Astrocyte (in vitro differentiated cells and primary cell): ENCODE measurements around the gene TBX4. TPM values are rescaled to one million over a fixed set of nuclear protein-coding genes. Genes with fewer than 3 reads are reported as not detected.

Source experiments
- DNase-seq: peaks from one replicate; pipeline ENCODE4 v3.0.0-alpha.2; 2010; ENCODE audit warnings: low read depth
- FAIRE-seq: peaks from 2 replicates; lab custom pipeline; 2011; peaks lifted over from hg19 to GRCh38; lab: Jason Lieb, UNC
- H2AFZ ChIP-seq: 2 replicates; pipeline ENCODE4 v1.6.0; 2012; ENCODE audit warnings: low read depth, low read length, inconsistent platforms
- H3K27ac ChIP-seq: 2 replicates; pipeline ENCODE4 v1.5.1; 2011; ENCODE audit warnings: low read depth, low read length, inconsistent platforms
- H3K27me3 ChIP-seq: 2 replicates; pipeline ENCODE4 v1.6.0; 2011; ENCODE audit warnings: low read length, inconsistent platforms; ENCODE audit not compliant: insufficient read depth
- H3K36me3 ChIP-seq: 2 replicates; pipeline ENCODE4 v1.5.1; 2011; ENCODE audit warnings: low read length, inconsistent platforms; ENCODE audit not compliant: insufficient read depth
- H3K4me1 ChIP-seq: 2 replicates; pipeline ENCODE4 v1.5.1; 2011; ENCODE audit warnings: low read length, inconsistent platforms; ENCODE audit not compliant: insufficient read depth
- H3K4me2 ChIP-seq: 2 replicates; pipeline ENCODE4 v1.6.0; 2012; ENCODE audit warnings: low read length, inconsistent platforms
- H3K4me3 ChIP-seq: 2 replicates; pipeline ENCODE4 v1.5.1; 2011; ENCODE audit warnings: low read depth, mild to moderate bottlenecking, low read length, inconsistent platforms; ENCODE audit not compliant: insufficient read depth
- H3K79me2 ChIP-seq: 2 replicates; pipeline ENCODE4 v1.6.0; 2012; ENCODE audit warnings: mild to moderate bottlenecking, low read length, inconsistent platforms; ENCODE audit not compliant: insufficient read depth
- H3K9ac ChIP-seq: 2 replicates; pipeline ENCODE4 v1.6.0; 2012; ENCODE audit warnings: mild to moderate bottlenecking, low read length, inconsistent platforms
- H3K9me3 ChIP-seq: 2 replicates; pipeline ENCODE4 v1.5.1; 2012; ENCODE audit warnings: low read depth, mild to moderate bottlenecking, low read length, inconsistent platforms; ENCODE audit not compliant: insufficient read depth
- H4K20me1 ChIP-seq: 2 replicates; pipeline ENCODE4 v1.6.0; 2012; ENCODE audit warnings: low read length, inconsistent platforms; ENCODE audit not compliant: insufficient read depth
- H3K27ac Mint-ChIP-seq: one replicate; pipeline ENCODE4 v1.8.0; 2021; ENCODE audit warnings: mild to moderate bottlenecking, mixed read lengths; ENCODE audit not compliant: unreplicated experiment
- H3K27me3 Mint-ChIP-seq: one replicate; pipeline ENCODE4 v1.8.0; 2021; ENCODE audit warnings: low read depth, mixed read lengths; ENCODE audit not compliant: unreplicated experiment
- H3K36me3 Mint-ChIP-seq: one replicate; pipeline ENCODE4 v1.8.0; 2021; ENCODE audit warnings: low read depth, mixed read lengths; ENCODE audit not compliant: unreplicated experiment
- H3K4me1 Mint-ChIP-seq: one replicate; pipeline ENCODE4 v1.8.0; 2021; ENCODE audit warnings: low read depth, mixed read lengths; ENCODE audit not compliant: unreplicated experiment
- H3K4me3 Mint-ChIP-seq: one replicate; pipeline ENCODE4 v1.8.0; 2021; ENCODE audit warnings: mild to moderate bottlenecking, moderate library complexity, mixed read lengths; ENCODE audit not compliant: unreplicated experiment
- H3K9me3 Mint-ChIP-seq: one replicate; pipeline ENCODE4 v1.8.0; 2021; ENCODE audit warnings: mild to moderate bottlenecking, mixed read lengths; ENCODE audit not compliant: unreplicated experiment
- CTCF ChIP-seq: IDR thresholded peaks from 2 replicates; pipeline ENCODE4 v1.5.1; 2011; ENCODE audit warnings: low read depth, mild to moderate bottlenecking, inconsistent platforms, low read length, moderate library complexity; ENCODE audit not compliant: insufficient read depth
- EZH2 ChIP-seq: IDR thresholded peaks from 2 replicates; pipeline ENCODE4 v1.6.1; 2012; ENCODE audit warnings: mild to moderate bottlenecking, low read length, inconsistent platforms; ENCODE audit not compliant: insufficient read depth
- total RNA-seq: library from RNA; stranded (reverse); gene quantifications from 2 replicates; pipeline ENCODE4 v1.2.1, GENCODE V29; 2021

The TBX4 gene
- total RNA-seq, 1 donor from 2014 or later: 0.14 TPM

- no peaks in the 10 kb centered on the region for H3K27me3 ChIP-seq
- no peaks in the 10 kb centered on the region for H3K36me3 Mint-ChIP-seq
- TF ChIP-seq CTCF: no peak
- TF ChIP-seq EZH2: no peak
- peaks cover 37% of the 10 kb centered on the region for H3K27me3 Mint-ChIP-seq
- H3K9me3 ChIP-seq: no peaks in the 10 kb centered on the region
- no peak overlapping the region for H3K4me2 ChIP-seq
- H3K4me3 Mint-ChIP-seq: no peak overlapping the region
- no peak for FAIRE-seq
- no peak overlapping the region for H3K27ac Mint-ChIP-seq
- H3K36me3 ChIP-seq: no peaks in the 10 kb centered on the region
- H2AFZ ChIP-seq: no peak overlapping the region
- H3K27ac ChIP-seq: no peak overlapping the region
- H3K9ac ChIP-seq: no peak overlapping the region
- no peaks in the 10 kb centered on the region for H3K9me3 Mint-ChIP-seq
- H4K20me1 ChIP-seq: no peaks in the 10 kb centered on the region
- no peaks in the 10 kb centered on the region for H3K4me1 ChIP-seq
- DNase-seq: no peak
- peaks cover 4% of the 10 kb centered on the region for H3K4me1 Mint-ChIP-seq
- no peak overlapping the region for H3K4me3 ChIP-seq
- no peaks in the 10 kb centered on the region for H3K79me2 ChIP-seq
Measured at GRCh38 chr17:61486135-61487120, 34.2 kb downstream of the TBX4 start.

GRCh38 chr17:61487161-61487988 is 35.2 kb downstream of the TBX4 start:
- peaks cover 4% of the 10 kb centered on the region for H3K4me1 Mint-ChIP-seq
- H3K9me3 Mint-ChIP-seq: no peaks in the 10 kb centered on the region
- H3K36me3 Mint-ChIP-seq: no peaks in the 10 kb centered on the region
- Histone ChIP-seq H3K9ac (no peak overlapping the region), H3K4me3 (no peak overlapping the region), H3K27me3 (no peaks in the 10 kb centered on the region), H3K9me3 (no peaks in the 10 kb centered on the region), H3K4me1 (no peaks in the 10 kb centered on the region), H3K27ac (no peak overlapping the region), H3K4me2 (no peak overlapping the region), H3K36me3 (no peaks in the 10 kb centered on the region), H3K79me2 (no peaks in the 10 kb centered on the region), H2AFZ (no peak overlapping the region), H4K20me1 (no peaks in the 10 kb centered on the region)
- no peak for TF ChIP-seq CTCF
- no peak for TF ChIP-seq EZH2
- no peak overlapping the region for H3K4me3 Mint-ChIP-seq
- FAIRE-seq (no peak), DNase-seq (no peak)
- H3K27me3 Mint-ChIP-seq: peaks cover 33% of the 10 kb centered on the region
- H3K27ac Mint-ChIP-seq: no peak overlapping the region
